Progenitor cell of endocrine pancreas (in vitro differentiated cells): Measurements from ENCODE around the gene TXN2. TPM values are rescaled to one million over a fixed set of nuclear protein-coding genes. Genes with fewer than 3 reads are reported as not detected.

ENCODE experiments used
- DNase-seq: peaks from one replicate; pipeline ENCODE4 v3.0.0; 2021; ENCODE audit warnings: low spot score; ENCODE audit not compliant: unreplicated experiment
- H3K27ac Mint-ChIP-seq: 2 replicates; pipeline ENCODE4 v1.8.0; 2021; ENCODE audit warnings: mild to moderate bottlenecking, moderate library complexity, mixed read lengths
- H3K27me3 Mint-ChIP-seq: 2 replicates; pipeline ENCODE4 v1.8.0; 2021; ENCODE audit warnings: mixed read lengths
- H3K36me3 Mint-ChIP-seq: 2 replicates; pipeline ENCODE4 v1.8.0; 2022; ENCODE audit warnings: mixed read lengths; ENCODE audit not compliant: insufficient read depth
- H3K4me1 Mint-ChIP-seq: 2 replicates; pipeline ENCODE4 v1.8.0; 2021; ENCODE audit warnings: low read depth, mixed read lengths
- H3K4me3 Mint-ChIP-seq: 2 replicates; pipeline ENCODE4 v1.8.0; 2021; ENCODE audit warnings: low read depth, mild to moderate bottlenecking, moderate library complexity, mixed read lengths
- H3K9me3 Mint-ChIP-seq: 2 replicates; pipeline ENCODE4 v1.8.0; 2021; ENCODE audit warnings: low read depth, mixed read lengths
- total RNA-seq: library from RNA; stranded (reverse); gene quantifications from 2 replicates; pipeline ENCODE4 v1.2.1, GENCODE V29; 2021
- TF ChIP-seq, protein P1 (sequence below): fragments of 200-600 bp; sonication (generic); IDR thresholded peaks from one replicate; pipeline ENCODE4 v1.5.0; 2021; ENCODE audit warnings: antibody characterized with exemption, mild to moderate bottlenecking; ENCODE audit not compliant: unreplicated experiment

The TXN2 gene
- total RNA-seq, 1 donor from 2014 or later = 59.6 TPM

DNA sequence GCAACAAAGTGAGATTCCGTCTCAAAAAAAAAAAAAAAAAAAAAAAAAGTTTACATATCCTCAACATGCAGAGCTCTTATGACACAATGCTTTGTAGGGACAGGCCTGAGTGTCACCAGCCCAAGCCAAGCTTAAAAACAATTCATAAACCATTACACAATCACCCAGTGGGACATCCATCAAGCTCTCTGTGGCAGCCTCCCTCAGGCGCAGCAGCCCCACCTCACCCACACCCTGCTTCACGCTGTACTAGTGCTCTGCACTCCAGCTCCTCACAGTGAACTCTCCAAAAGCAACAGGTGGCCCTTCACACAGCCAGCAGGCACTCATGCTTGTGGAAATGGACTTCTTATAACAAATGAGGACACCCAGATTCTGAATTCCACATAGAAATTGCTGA, 28.9 kb upstream of the TXN2 start:
- peaks cover 30% of the 10 kb centered on the region for H3K36me3 Mint-ChIP-seq

DNA sequence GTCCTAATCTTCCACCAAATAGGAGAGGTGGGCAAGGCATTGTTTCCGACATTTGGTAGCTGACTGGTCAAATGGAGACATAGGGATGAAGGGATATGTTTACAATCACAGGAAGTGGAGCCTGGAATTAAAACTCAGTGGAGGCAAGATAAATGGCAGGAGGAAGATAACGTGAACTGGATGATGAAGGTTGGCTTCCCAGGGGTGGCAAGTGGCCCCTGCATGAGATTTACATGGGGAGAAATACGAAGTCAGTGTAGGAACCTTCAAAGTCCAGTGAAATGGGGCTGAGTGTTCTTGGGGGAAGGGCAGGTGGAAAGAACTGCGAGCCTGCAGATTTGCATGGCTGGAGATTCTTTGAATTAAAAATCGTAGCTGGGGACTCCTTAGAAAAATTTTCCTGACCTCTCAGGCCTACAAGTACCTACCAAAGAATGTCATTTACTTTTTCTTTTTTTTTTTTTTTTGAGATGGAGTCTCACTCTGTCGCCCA, 26.1 kb upstream of the TXN2 start:
- H3K27ac Mint-ChIP-seq = no peak overlapping the region
- TF ChIP-seq, protein P1, sequence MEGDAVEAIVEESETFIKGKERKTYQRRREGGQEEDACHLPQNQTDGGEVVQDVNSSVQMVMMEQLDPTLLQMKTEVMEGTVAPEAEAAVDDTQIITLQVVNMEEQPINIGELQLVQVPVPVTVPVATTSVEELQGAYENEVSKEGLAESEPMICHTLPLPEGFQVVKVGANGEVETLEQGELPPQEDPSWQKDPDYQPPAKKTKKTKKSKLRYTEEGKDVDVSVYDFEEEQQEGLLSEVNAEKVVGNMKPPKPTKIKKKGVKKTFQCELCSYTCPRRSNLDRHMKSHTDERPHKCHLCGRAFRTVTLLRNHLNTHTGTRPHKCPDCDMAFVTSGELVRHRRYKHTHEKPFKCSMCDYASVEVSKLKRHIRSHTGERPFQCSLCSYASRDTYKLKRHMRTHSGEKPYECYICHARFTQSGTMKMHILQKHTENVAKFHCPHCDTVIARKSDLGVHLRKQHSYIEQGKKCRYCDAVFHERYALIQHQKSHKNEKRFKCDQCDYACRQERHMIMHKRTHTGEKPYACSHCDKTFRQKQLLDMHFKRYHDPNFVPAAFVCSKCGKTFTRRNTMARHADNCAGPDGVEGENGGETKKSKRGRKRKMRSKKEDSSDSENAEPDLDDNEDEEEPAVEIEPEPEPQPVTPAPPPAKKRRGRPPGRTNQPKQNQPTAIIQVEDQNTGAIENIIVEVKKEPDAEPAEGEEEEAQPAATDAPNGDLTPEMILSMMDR = no peak
- peaks cover 16% of the 10 kb centered on the region for H3K36me3 Mint-ChIP-seq
- peaks cover 5% of the 10 kb centered on the region for H3K4me1 Mint-ChIP-seq
- H3K9me3 Mint-ChIP-seq = peaks cover 3% of the 10 kb centered on the region
- H3K4me3 Mint-ChIP-seq = peak overlapping the region; percentile 58
- no peak for DNase-seq
- H3K27me3 Mint-ChIP-seq = no peaks in the 10 kb centered on the region

More for the DNA sequence above, 28.9 kb upstream of the TXN2 start:
- Mint-ChIP-seq H3K4me3 (no peak overlapping the region), H3K27ac (no peak overlapping the region), H3K27me3 (no peaks in the 10 kb centered on the region), H3K4me1 (no peaks in the 10 kb centered on the region), H3K9me3 (peaks cover 3% of the 10 kb centered on the region)
- TF ChIP-seq, protein P1 = no peak
- DNase-seq = no peak

DNA sequence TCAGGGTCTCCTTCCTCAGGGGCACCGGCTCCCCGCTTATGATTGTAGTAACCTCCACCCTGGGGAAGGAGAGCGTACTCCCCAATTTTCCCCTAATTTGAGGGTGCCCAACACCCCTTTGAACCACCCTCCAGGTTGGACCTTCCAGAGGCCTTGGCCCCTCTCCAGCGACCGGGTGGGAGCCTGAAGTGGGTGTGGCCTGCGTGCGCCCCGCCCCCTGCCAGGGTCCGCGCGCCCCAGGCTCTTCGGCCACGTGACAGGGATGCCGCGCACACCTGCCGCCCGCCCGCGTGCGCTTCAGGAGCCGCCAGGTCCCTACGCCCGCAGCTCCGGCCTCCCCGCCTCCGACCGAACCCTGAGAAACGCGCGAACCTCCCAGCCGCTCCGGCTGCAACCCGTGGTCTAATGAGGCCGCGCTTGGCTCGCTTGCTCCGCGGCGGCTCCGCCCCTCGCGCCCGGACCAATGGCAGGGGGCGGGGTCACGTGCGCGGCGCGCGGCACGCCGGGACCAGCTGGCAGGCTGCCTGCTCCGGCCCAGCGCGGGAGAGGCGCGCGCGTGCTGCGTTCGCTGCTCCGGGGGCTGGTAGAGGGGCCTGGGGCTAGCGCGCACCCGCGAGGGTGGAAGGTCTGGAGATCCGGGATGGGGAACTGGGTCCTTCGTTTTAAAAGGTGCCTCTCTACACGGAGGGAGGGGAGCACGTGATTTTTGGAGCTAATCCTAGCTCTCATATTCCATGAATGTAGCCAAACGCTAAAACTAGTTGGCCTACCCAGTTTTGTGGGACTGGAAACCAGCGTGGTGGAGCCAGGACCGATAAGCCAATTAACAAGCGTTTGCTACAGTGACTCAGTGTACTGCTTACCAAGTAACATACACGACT, 25.4 kb upstream of the TXN2 start, which contains the start of gene FOXRED2:
Gene FOXRED2 (minus strand): TSS at position 404 of the 881 bp plus-strand sequence. CDS start 618 bp downstream, outside the sequence.
- peaks cover 12% of the 10 kb centered on the region for H3K36me3 Mint-ChIP-seq
- H3K4me1 Mint-ChIP-seq = peaks cover 5% of the 10 kb centered on the region
- peak; percentile 83 for DNase-seq
- TF ChIP-seq, protein P1 = no peak
- H3K4me3 Mint-ChIP-seq = peak within 1 kb of the TSS; percentile 58
- peaks cover 3% of the 10 kb centered on the region for H3K9me3 Mint-ChIP-seq
- H3K27me3 Mint-ChIP-seq = no peaks in the 10 kb centered on the region
- no peak within 1 kb of the TSS for H3K27ac Mint-ChIP-seq

DNA sequence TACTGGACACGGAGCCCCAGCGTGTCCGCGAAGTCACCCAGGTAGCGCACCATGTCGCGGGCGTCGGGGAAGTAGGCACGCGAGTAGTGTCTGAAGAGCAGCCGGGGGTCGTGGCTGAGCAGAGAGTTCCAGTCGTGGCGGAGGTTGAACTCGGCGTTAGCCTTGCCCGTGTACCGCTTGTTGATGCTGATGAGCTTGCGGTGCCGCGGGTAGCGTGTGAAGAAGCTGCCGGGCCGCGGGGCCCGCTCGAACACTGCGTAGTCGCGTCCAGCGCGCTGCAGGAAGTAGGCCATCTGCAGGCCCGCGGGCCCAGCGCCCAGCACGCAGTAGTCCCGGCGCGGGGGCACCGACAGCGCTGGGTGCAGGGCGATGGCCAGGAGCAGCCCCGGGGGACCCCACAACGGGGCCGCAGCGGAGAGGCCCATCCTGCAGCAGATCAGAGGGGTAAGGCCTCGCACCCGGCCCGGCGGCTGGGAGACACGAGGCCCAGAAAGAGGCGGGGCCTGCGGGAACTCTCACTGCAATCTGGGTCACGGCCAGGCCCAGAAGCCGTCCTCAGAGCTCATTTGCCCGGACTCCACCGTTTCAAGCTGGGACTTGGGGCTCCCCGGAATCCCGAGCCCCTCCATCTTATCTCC, 24.7 kb upstream of the TXN2 start:
- TF ChIP-seq, protein P1 = no peak
- peaks cover 8% of the 10 kb centered on the region for H3K36me3 Mint-ChIP-seq
- DNase-seq = no peak
- peaks cover 3% of the 10 kb centered on the region for H3K9me3 Mint-ChIP-seq
- H3K27ac Mint-ChIP-seq = no peak overlapping the region
- peaks cover 5% of the 10 kb centered on the region for H3K4me1 Mint-ChIP-seq
- H3K27me3 Mint-ChIP-seq = no peaks in the 10 kb centered on the region
- H3K4me3 Mint-ChIP-seq = peak overlapping the region; percentile 51

DNA sequence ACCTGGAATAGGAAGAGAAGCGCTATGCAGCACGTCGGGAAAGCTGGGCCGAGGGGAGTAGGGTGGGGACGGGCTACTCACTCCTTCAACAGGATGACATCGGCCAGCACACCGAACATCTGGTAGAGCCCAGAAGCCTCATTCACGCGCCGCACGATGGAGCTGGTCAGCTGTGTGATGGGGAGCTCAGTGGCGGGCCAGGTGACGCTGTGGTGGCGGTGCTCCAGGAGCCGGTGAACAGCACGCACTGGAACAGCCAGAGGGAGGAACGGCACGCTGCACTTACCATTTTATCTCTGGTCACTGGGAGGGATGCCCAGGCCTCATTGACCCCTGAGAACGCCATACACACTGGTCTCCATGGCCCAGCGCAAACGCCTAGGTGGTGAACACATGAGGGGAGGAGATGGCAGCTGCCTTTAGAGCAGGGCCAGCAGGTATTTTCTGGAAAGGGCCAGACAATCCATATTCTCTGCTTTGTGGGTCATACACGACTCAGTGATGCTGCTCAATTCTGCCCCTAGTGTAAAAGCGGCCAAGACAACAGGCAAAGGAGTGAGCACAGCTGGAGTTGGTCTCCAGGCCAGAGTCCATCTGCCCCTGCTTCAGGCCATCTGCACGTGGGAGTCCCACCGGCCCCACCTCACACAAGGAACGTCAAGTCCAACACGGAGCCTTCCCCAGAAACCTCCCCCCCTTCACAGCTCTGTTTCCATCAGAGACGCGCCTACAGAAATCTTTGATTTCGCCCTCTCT, 16.6 kb upstream of the TXN2 start:
- DNase-seq = no peak
- Mint-ChIP-seq H3K4me1 (no peaks in the 10 kb centered on the region), H3K36me3 (peaks cover 2% of the 10 kb centered on the region), H3K27ac (no peak overlapping the region), H3K9me3 (no peaks in the 10 kb centered on the region), H3K27me3 (no peaks in the 10 kb centered on the region), H3K4me3 (no peak overlapping the region)
- TF ChIP-seq, protein P1 = no peak
